Testis (tissue), 2 donors: Measurements from ENCODE around the gene TPP1.

ENCODE experiments used
- POLR2A ChIP-seq: fragments of 450-650 bp; IDR thresholded peaks from one replicate; pipeline ENCODE4 v1.6.1; 2017; ENCODE audit warnings: antibody characterized with exemption, mild to moderate bottlenecking, moderate library complexity
- TF ChIP-seq, protein P1 (sequence below), 3 experiments: fragments of 450-650 bp in 2 of 3; fragments of 200-600 bp in 1 of 3; sonication (generic) in 1 of 3; IDR thresholded peaks; one replicate each; pipeline ENCODE4 v1.5.1; 2016 to 2019; ENCODE audit warnings: antibody characterized with exemption in 3 of 3, mild to moderate bottlenecking in 2 of 3, moderate library complexity in 1 of 3

DNA sequence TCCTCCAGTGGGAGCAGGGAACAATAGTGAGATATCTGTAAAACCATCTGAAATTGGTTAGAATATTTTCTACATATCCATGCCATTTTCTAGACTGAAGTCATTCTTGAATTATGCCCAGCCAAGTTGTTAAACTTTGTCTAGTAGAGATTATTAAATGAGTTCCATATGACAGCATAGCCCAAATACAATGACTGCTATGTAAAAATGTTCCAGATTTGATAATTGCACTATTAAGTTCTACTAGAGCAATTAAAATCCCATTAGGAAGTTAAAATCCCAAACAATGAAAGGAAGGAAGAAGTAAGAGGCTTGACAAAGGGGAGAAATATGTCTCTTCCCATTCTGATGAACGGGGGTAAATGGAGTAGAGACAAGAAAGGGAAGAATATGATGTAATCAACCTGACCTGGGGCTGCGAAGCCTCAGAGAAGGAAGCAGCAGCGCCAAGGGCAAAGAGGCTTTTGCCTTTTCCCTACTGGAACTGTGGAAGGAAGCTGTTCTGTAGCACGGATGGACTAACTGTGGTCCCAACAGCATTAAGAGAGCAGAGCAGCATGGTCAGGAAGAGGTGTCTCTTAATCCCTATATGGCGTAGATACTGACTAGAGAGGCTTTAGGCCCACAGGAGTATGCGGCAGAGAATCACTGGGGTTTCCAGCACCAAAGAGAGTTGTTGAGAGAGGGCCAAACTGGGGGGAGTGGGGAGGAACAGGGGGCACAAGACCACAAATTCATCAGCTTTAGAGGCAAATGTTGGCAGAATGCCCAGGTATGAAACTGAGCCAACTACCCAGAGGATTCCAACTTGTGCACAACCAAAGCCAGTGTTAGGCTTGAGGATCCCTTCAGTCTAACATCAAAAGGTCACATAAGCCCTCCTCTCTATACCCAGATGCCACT is 42.5 kb downstream of the TPP1 start:
- TF ChIP-seq, protein P1, sequence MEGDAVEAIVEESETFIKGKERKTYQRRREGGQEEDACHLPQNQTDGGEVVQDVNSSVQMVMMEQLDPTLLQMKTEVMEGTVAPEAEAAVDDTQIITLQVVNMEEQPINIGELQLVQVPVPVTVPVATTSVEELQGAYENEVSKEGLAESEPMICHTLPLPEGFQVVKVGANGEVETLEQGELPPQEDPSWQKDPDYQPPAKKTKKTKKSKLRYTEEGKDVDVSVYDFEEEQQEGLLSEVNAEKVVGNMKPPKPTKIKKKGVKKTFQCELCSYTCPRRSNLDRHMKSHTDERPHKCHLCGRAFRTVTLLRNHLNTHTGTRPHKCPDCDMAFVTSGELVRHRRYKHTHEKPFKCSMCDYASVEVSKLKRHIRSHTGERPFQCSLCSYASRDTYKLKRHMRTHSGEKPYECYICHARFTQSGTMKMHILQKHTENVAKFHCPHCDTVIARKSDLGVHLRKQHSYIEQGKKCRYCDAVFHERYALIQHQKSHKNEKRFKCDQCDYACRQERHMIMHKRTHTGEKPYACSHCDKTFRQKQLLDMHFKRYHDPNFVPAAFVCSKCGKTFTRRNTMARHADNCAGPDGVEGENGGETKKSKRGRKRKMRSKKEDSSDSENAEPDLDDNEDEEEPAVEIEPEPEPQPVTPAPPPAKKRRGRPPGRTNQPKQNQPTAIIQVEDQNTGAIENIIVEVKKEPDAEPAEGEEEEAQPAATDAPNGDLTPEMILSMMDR (IDR thresholded peaks at IDR 0.05), result no peak
- TF ChIP-seq POLR2A, result no peak
